ENCODE data around the gene APOE.
"Not testable (repeated sequence)": the region's sequence is repeated elsewhere in the genome, so short reads cannot be mapped to it uniquely, and the experiment has no call there.

Gene APOE

DNA sequence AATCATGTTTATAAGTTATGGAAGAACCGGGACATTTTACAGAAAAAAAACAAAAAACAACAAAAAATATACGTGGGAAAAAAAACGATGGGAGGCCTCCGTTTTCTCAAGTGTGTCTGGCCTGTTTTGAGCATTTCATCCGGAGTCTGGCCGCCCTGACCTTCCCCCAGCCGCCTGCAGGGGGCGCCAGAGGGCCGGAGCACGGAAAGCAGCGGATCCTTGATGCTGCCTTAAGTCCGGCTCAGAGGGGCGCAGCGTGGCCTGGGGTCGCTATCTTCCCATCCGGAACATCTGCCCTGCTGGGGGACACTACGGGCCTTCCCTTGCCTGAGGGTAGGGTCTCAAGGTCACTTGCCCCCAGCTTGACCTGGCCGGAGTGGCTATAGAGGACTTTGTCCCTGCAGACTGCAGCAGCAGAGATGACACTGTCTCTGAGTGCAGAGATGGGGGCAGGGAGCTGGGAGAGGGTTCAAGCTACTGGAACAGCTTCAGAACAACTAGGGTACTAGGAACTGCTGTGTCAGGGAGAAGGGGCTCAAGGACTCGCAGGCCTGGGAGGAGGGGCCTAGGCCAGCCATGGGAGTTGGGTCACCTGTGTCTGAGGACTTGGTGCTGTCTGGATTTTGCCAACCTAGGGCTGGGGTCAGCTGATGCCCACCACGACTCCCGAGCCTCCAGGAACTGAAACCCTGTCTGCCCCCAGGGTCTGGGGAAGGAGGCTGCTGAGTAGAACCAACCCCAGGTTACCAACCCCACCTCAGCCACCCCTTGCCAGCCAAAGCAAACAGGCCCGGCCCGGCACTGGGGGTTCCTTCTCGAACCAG, 1.8 kb upstream of the APOE start:
- TF ChIP-seq, protein P1, sequence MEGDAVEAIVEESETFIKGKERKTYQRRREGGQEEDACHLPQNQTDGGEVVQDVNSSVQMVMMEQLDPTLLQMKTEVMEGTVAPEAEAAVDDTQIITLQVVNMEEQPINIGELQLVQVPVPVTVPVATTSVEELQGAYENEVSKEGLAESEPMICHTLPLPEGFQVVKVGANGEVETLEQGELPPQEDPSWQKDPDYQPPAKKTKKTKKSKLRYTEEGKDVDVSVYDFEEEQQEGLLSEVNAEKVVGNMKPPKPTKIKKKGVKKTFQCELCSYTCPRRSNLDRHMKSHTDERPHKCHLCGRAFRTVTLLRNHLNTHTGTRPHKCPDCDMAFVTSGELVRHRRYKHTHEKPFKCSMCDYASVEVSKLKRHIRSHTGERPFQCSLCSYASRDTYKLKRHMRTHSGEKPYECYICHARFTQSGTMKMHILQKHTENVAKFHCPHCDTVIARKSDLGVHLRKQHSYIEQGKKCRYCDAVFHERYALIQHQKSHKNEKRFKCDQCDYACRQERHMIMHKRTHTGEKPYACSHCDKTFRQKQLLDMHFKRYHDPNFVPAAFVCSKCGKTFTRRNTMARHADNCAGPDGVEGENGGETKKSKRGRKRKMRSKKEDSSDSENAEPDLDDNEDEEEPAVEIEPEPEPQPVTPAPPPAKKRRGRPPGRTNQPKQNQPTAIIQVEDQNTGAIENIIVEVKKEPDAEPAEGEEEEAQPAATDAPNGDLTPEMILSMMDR (conservative IDR thresholded peaks at IDR 0.05; ENCODE audit: low read depth, low read length), result peak; percentile 96
- H3K4me3 ChIP-seq (ENCODE audit: low read depth, low read length), result no peak overlapping the region
- peak; percentile 75 for DNase-seq (ENCODE audit: low read depth)

DNA sequence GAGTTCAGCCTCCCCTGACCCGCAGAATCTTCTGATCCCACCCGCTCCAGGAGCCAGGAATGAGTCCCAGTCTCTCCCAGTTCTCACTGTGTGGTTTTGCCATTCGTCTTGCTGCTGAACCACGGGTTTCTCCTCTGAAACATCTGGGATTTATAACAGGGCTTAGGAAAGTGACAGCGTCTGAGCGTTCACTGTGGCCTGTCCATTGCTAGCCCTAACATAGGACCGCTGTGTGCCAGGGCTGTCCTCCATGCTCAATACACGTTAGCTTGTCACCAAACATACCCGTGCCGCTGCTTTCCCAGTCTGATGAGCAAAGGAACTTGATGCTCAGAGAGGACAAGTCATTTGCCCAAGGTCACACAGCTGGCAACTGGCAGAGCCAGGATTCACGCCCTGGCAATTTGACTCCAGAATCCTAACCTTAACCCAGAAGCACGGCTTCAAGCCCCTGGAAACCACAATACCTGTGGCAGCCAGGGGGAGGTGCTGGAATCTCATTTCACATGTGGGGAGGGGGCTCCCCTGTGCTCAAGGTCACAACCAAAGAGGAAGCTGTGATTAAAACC, 1.1 kb upstream of the APOE start:
- TF ChIP-seq, protein P1 (conservative IDR thresholded peaks at IDR 0.05; ENCODE audit: low read depth, low read length), result peak; percentile 43
- no peak overlapping the region for H3K4me3 ChIP-seq (ENCODE audit: low read depth, low read length)
- DNase-seq (ENCODE audit: low read depth), result no peak

DNA sequence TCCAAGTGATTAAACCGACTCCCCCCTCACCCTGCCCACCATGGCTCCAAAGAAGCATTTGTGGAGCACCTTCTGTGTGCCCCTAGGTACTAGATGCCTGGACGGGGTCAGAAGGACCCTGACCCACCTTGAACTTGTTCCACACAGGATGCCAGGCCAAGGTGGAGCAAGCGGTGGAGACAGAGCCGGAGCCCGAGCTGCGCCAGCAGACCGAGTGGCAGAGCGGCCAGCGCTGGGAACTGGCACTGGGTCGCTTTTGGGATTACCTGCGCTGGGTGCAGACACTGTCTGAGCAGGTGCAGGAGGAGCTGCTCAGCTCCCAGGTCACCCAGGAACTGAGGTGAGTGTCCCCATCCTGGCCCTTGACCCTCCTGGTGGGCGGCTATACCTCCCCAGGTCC, 2.0 kb downstream of the APOE start:
- TF ChIP-seq, protein P1 (conservative IDR thresholded peaks at IDR 0.05; ENCODE audit: low read depth, low read length), result no peak
- no peak for DNase-seq (ENCODE audit: low read depth)
- no peak overlapping the region for H3K4me3 ChIP-seq (ENCODE audit: low read depth, low read length)

DNA sequence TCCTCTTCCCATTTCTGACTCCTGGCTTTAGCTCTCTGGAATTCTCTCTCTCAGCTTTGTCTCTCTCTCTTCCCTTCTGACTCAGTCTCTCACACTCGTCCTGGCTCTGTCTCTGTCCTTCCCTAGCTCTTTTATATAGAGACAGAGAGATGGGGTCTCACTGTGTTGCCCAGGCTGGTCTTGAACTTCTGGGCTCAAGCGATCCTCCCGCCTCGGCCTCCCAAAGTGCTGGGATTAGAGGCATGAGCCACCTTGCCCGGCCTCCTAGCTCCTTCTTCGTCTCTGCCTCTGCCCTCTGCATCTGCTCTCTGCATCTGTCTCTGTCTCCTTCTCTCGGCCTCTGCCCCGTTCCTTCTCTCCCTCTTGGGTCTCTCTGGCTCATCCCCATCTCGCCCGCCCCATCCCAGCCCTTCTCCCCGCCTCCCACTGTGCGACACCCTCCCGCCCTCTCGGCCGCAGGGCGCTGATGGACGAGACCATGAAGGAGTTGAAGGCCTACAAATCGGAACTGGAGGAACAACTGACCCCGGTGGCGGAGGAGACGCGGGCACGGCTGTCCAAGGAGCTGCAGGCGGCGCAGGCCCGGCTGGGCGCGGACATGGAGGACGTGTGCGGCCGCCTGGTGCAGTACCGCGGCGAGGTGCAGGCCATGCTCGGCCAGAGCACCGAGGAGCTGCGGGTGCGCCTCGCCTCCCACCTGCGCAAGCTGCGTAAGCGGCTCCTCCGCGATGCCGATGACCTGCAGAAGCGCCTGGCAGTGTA, 2.7 kb downstream of the APOE start:
- TF ChIP-seq, protein P1 (conservative IDR thresholded peaks at IDR 0.05; ENCODE audit: low read depth, low read length), result no peak
- DNase-seq (ENCODE audit: low read depth), result no peak
- no peak overlapping the region for H3K4me3 ChIP-seq (ENCODE audit: low read depth, low read length)

DNA sequence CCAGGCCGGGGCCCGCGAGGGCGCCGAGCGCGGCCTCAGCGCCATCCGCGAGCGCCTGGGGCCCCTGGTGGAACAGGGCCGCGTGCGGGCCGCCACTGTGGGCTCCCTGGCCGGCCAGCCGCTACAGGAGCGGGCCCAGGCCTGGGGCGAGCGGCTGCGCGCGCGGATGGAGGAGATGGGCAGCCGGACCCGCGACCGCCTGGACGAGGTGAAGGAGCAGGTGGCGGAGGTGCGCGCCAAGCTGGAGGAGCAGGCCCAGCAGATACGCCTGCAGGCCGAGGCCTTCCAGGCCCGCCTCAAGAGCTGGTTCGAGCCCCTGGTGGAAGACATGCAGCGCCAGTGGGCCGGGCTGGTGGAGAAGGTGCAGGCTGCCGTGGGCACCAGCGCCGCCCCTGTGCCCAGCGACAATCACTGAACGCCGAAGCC, 3.3 kb downstream of the APOE start:
- no peak for DNase-seq (ENCODE audit: low read depth)
- TF ChIP-seq, protein P1 (conservative IDR thresholded peaks at IDR 0.05; ENCODE audit: low read depth, low read length), result no peak
- H3K4me3 ChIP-seq (ENCODE audit: low read depth, low read length), result no peak overlapping the region

DNA sequence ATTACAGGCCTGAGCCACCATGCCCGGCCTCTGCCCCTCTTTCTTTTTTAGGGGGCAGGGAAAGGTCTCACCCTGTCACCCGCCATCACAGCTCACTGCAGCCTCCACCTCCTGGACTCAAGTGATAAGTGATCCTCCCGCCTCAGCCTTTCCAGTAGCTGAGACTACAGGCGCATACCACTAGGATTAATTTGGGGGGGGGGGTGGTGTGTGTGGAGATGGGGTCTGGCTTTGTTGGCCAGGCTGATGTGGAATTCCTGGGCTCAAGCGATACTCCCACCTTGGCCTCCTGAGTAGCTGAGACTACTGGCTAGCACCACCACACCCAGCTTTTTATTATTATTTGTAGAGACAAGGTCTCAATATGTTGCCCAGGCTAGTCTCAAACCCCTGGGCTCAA, 4.2 kb downstream of the APOE start:
- TF ChIP-seq, protein P1 (conservative IDR thresholded peaks at IDR 0.05; ENCODE audit: low read depth, low read length), result no peak
- no peak for DNase-seq (ENCODE audit: low read depth)
- no peak overlapping the region for H3K4me3 ChIP-seq (ENCODE audit: low read depth, low read length)

DNA sequence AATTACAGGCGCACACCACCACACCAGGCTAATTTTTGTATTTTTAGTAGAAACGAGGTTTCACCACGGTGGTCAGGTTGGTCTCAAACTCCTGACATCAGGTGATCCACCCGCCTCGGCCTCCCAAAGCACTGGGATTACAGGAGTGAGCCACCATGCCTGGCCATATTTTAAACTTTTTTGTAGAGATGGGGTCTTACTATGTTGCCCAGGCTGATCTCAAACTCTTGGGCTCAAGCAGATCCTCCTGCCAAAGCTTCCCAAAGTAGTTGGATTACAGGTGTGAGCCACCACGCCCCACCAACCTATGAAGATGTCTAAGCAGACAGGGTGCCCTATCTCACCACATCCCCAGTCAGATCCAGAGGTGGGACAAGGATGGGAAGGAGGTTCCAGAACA, 6.3 kb downstream of the APOE start:
- H3K4me3 ChIP-seq (ENCODE audit: low read depth, low read length); DNase-seq (ENCODE audit: low read depth): not testable (repeated sequence)

All from choroid plexus epithelial cell (primary cell).